IPS DF 6.9 (cell line): ENCODE measurements around the gene ETV6.

Experiments
- DNase-seq: peaks from one replicate; pipeline ENCODE4 v3.0.0-alpha.2; 2013; ENCODE audit warnings: low read depth, low spot score
- H3K27ac ChIP-seq: one replicate; pipeline ENCODE4 v1.5.1; 2013; ENCODE audit warnings: low read length, control low read depth
- H3K27me3 ChIP-seq: 2 replicates; pipeline ENCODE4 v1.6.1; 2013; ENCODE audit warnings: mild to moderate bottlenecking, low read length; ENCODE audit not compliant: control insufficient read depth, insufficient read depth
- H3K36me3 ChIP-seq: 2 replicates; pipeline ENCODE4 v1.6.1; 2013; ENCODE audit warnings: low read length; ENCODE audit not compliant: control insufficient read depth, insufficient read depth
- H3K4me1 ChIP-seq: 2 replicates; pipeline ENCODE4 v1.6.1; 2013; ENCODE audit warnings: low read length; ENCODE audit not compliant: control insufficient read depth, insufficient read depth
- H3K4me3 ChIP-seq: 2 replicates; pipeline ENCODE4 v1.5.1; 2013; ENCODE audit warnings: mild to moderate bottlenecking, low read length
- H3K9me3 ChIP-seq: 2 replicates; pipeline ENCODE4 v1.6.1; 2013; ENCODE audit warnings: low read length, inconsistent platforms; ENCODE audit not compliant: control insufficient read depth, insufficient read depth
- WGBS: extraction: QIAGEN DNeasy Blood & Tissue Kit; methylation state at CpG from one replicate; pipeline ENCODE4 v1.1.7; 2013; ENCODE audit warnings: mixed read lengths, missing lambda C conversion rate; ENCODE audit not compliant: insufficient read length, insufficient coverage; 5-methylcytosine and 5-hydroxymethylcytosine counted together

ETV6 gene

GRCh38 chr12:11713202-11713601 is 63.7 kb downstream of the ETV6 start:
- no peaks in the 10 kb centered on the region for H3K36me3 ChIP-seq
- no peaks in the 10 kb centered on the region for H3K27me3 ChIP-seq
- DNase-seq, result no peak
- H3K4me1 ChIP-seq, result no peaks in the 10 kb centered on the region
- no peaks in the 10 kb centered on the region for H3K9me3 ChIP-seq
- no peak overlapping the region for H3K4me3 ChIP-seq
- WGBS, result no CpG with 5 or more reads among the region's 4 CpGs
- H3K27ac ChIP-seq, result no peak overlapping the region

- 0 out of 2 replicates have a peak, but pooled peaks cover 1% of the 10 kb centered on the region for H3K4me1 ChIP-seq
- no peaks in the 10 kb centered on the region for H3K27me3 ChIP-seq
- no CpG with 5 or more reads among the region's 5 CpGs for WGBS
- no peaks in the 10 kb centered on the region for H3K9me3 ChIP-seq
- DNase-seq, result no peak
- H3K27ac ChIP-seq, result no peak overlapping the region
- no peak overlapping the region for H3K4me3 ChIP-seq
- H3K36me3 ChIP-seq, result no peaks in the 10 kb centered on the region
Measured at GRCh38 chr12:11714626-11715025, 65.2 kb downstream of the ETV6 start.

- no peaks in the 10 kb centered on the region for H3K36me3 ChIP-seq
- 0 out of 2 replicates have a peak, but pooled peaks cover 1% of the 10 kb centered on the region for H3K4me1 ChIP-seq
- H3K27ac ChIP-seq, result no peak overlapping the region
- no CpG with 5 or more reads among the region's 4 CpGs for WGBS
- H3K4me3 ChIP-seq, result no peak overlapping the region
- no peaks in the 10 kb centered on the region for H3K9me3 ChIP-seq
- no peak for DNase-seq
- H3K27me3 ChIP-seq, result no peaks in the 10 kb centered on the region
Measured at GRCh38 chr12:11715621-11716020, 66.1 kb downstream of the ETV6 start.

- Histone ChIP-seq H3K27me3 (no peaks in the 10 kb centered on the region), H3K4me1 (0 out of 2 replicates have a peak, but pooled peaks cover 1% of the 10 kb centered on the region), H3K9me3 (no peaks in the 10 kb centered on the region), H3K27ac (no peak overlapping the region), H3K4me3 (no peak overlapping the region), H3K36me3 (no peaks in the 10 kb centered on the region)
- no CpG with 5 or more reads among the region's 8 CpGs for WGBS
- DNase-seq, result no peak
Measured at GRCh38 chr12:11716794-11717518, 67.5 kb downstream of the ETV6 start.

GRCh38 chr12:11717519-11717961 is 68.1 kb downstream of the ETV6 start:
- WGBS, result no CpG with 5 or more reads among the region's 8 CpGs
- Histone ChIP-seq H3K36me3 (no peaks in the 10 kb centered on the region), H3K4me3 (no peak overlapping the region), H3K4me1 (0 out of 2 replicates have a peak, but pooled peaks cover 1% of the 10 kb centered on the region), H3K9me3 (no peaks in the 10 kb centered on the region), H3K27ac (no peak overlapping the region), H3K27me3 (no peaks in the 10 kb centered on the region)
- DNase-seq, result no peak

GRCh38 chr12:11718105-11718504 is 68.6 kb downstream of the ETV6 start:
- Histone ChIP-seq H3K27ac (no peak overlapping the region), H3K4me3 (no peak overlapping the region), H3K36me3 (no peaks in the 10 kb centered on the region), H3K4me1 (0 out of 2 replicates have a peak, but pooled peaks cover 1% of the 10 kb centered on the region), H3K9me3 (no peaks in the 10 kb centered on the region), H3K27me3 (no peaks in the 10 kb centered on the region)
- no CpG with 5 or more reads among the region's 3 CpGs for WGBS
- no peak for DNase-seq

- Histone ChIP-seq H3K27ac (no peak overlapping the region), H3K4me3 (no peak overlapping the region), H3K36me3 (no peaks in the 10 kb centered on the region), H3K9me3 (no peaks in the 10 kb centered on the region), H3K4me1 (peaks cover 1% of the 10 kb centered on the region; the same call in 1 of the 2 replicates), H3K27me3 (no peaks in the 10 kb centered on the region)
- no CpG with 5 or more reads among the region's 6 CpGs for WGBS
- DNase-seq, result no peak
Measured at GRCh38 chr12:11718768-11719253, 69.3 kb downstream of the ETV6 start.

- peaks cover 1% of the 10 kb centered on the region; the same call in 1 of the 2 replicates for H3K4me1 ChIP-seq
- no peak overlapping the region for H3K27ac ChIP-seq
- no peaks in the 10 kb centered on the region for H3K27me3 ChIP-seq
- no peak overlapping the region for H3K4me3 ChIP-seq
- WGBS, result no CpG with 5 or more reads among the region's 10 CpGs
- no peaks in the 10 kb centered on the region for H3K36me3 ChIP-seq
- H3K9me3 ChIP-seq, result no peaks in the 10 kb centered on the region
- no peak for DNase-seq
Measured at GRCh38 chr12:11719678-11720099, 70.2 kb downstream of the ETV6 start.

- no peak overlapping the region for H3K4me3 ChIP-seq
- H3K27ac ChIP-seq, result no peak overlapping the region
- no peaks in the 10 kb centered on the region for H3K36me3 ChIP-seq
- DNase-seq, result no peak
- no peaks in the 10 kb centered on the region for H3K27me3 ChIP-seq
- peaks cover 2% of the 10 kb centered on the region for H3K4me1 ChIP-seq
- no peaks in the 10 kb centered on the region for H3K9me3 ChIP-seq
- no CpG with 5 or more reads among the region's 2 CpGs for WGBS
Measured at GRCh38 chr12:11722071-11722470, 72.6 kb downstream of the ETV6 start.

- Histone ChIP-seq H3K27me3 (no peaks in the 10 kb centered on the region), H3K4me1 (peaks cover 4% of the 10 kb centered on the region), H3K27ac (no peak overlapping the region), H3K4me3 (no peak overlapping the region), H3K36me3 (no peaks in the 10 kb centered on the region), H3K9me3 (no peaks in the 10 kb centered on the region)
- no peak for DNase-seq
- WGBS, result no CpG with 5 or more reads among the region's 8 CpGs
Measured at GRCh38 chr12:11722578-11723138, 73.2 kb downstream of the ETV6 start.
